Neuronal stem cell (in vitro differentiated cells): ENCODE measurements around the gene KIF21B.
A peak's percentile ranks its signal among the peaks of the same experiment; 100 is the strongest.

Source experiments
- DNase-seq: peaks from one replicate; pipeline ENCODE4 v3.0.0-alpha.2; 2013; ENCODE audit warnings: low spot score
- H2AFZ ChIP-seq: one replicate; pipeline ENCODE4 v1.6.1; 2013; ENCODE audit warnings: mild to moderate bottlenecking, low read length, inconsistent platforms
- H2AK5ac ChIP-seq: 2 replicates; pipeline ENCODE4 v1.6.1; 2013; ENCODE audit warnings: low read depth, mild to moderate bottlenecking, inconsistent platforms, low read length, moderate library complexity, mixed read lengths
- H2BK120ac ChIP-seq: 2 replicates; pipeline ENCODE4 v1.6.1; 2013; ENCODE audit warnings: low read depth, mild to moderate bottlenecking, inconsistent platforms, low read length, moderate library complexity, mixed read lengths
- H2BK12ac ChIP-seq: one replicate; pipeline ENCODE4 v1.6.1; 2013; ENCODE audit warnings: low read length, inconsistent platforms
- H2BK15ac ChIP-seq: 2 replicates; pipeline ENCODE4 v1.6.1; 2013; ENCODE audit warnings: mild to moderate bottlenecking, low read length, inconsistent platforms, mixed read lengths
- H2BK5ac ChIP-seq: one replicate; pipeline ENCODE4 v1.6.1; 2013; ENCODE audit warnings: inconsistent platforms, mild to moderate bottlenecking, low read length, moderate library complexity
- H3K14ac ChIP-seq: one replicate; pipeline ENCODE4 v1.6.1; 2013; ENCODE audit warnings: low read length, inconsistent platforms
- H3K18ac ChIP-seq: 2 replicates; pipeline ENCODE4 v1.6.1; 2013; ENCODE audit warnings: low read length, inconsistent platforms
- H3K23ac ChIP-seq: 2 replicates; pipeline ENCODE4 v1.6.1; 2013; ENCODE audit warnings: low read depth, mild to moderate bottlenecking, mixed read lengths, low read length, inconsistent platforms; ENCODE audit not compliant: poor library complexity
- H3K27ac ChIP-seq: replicated peaks from 3 replicates; pipeline ENCODE4 v1.5.1; 2013; ENCODE audit warnings: low read length, inconsistent platforms
- H3K27me3 ChIP-seq, 3 experiments: 2 replicates each; pipeline ENCODE4 v1.6.1; 2013; ENCODE audit warnings: low read length in 3 of 3, mild to moderate bottlenecking in 2 of 3, inconsistent platforms in 1 of 3, low read depth in 1 of 3, mixed read lengths in 1 of 3, moderate library complexity in 1 of 3; ENCODE audit not compliant: control insufficient read depth in 3 of 3, insufficient read depth in 3 of 3
- H3K36me3 ChIP-seq, 2 donors: replicated peaks in 1 of 2; 2 replicates each; pipeline ENCODE4 v1.6.1; 2013; ENCODE audit warnings: low read length in 2 of 2; ENCODE audit not compliant: control insufficient read depth in 2 of 2, insufficient read depth in 2 of 2
- H3K4ac ChIP-seq: 2 replicates; pipeline ENCODE4 v1.6.1; 2013; ENCODE audit warnings: inconsistent platforms, mild to moderate bottlenecking, low read length, moderate library complexity
- H3K4me1 ChIP-seq, 2 donors: 1 replicate in 1 of 2; 2 replicates in 1 of 2; pipeline ENCODE4 v1.6.1; 2013; ENCODE audit warnings: low read length in 2 of 2, low read depth in 1 of 2; ENCODE audit not compliant: control insufficient read depth in 2 of 2, insufficient read depth in 1 of 2
- H3K4me2 ChIP-seq: one replicate; pipeline ENCODE4 v1.6.1; 2013; ENCODE audit warnings: mild to moderate bottlenecking, low read length, inconsistent platforms; ENCODE audit not compliant: insufficient read depth, poor library complexity, severe bottlenecking
- H3K4me3 ChIP-seq, 2 donors: 2 replicates each; pipeline ENCODE4 v1.5.1; 2013; ENCODE audit warnings: low read length in 2 of 2, mild to moderate bottlenecking in 2 of 2, inconsistent platforms in 1 of 2, moderate library complexity in 1 of 2
- H3K79me1 ChIP-seq: one replicate; pipeline ENCODE4 v1.6.1; 2013; ENCODE audit warnings: low read depth, mild to moderate bottlenecking, inconsistent platforms, low read length, moderate library complexity
- H3K9ac ChIP-seq: one replicate; pipeline ENCODE4 v1.6.1; 2013; ENCODE audit warnings: mild to moderate bottlenecking, low read depth, low read length, inconsistent platforms; ENCODE audit not compliant: poor library complexity
- H3K9me3 ChIP-seq, 2 donors: replicated peaks in 1 of 2; 2 replicates each; pipeline versions ENCODE3 to v1.6.1; 2013; ENCODE audit warnings: low read length in 2 of 2, mild to moderate bottlenecking in 2 of 2, inconsistent platforms in 1 of 2, low read depth in 1 of 2, mixed read lengths in 1 of 2, moderate library complexity in 1 of 2; ENCODE audit not compliant: control insufficient read depth in 2 of 2, insufficient read depth in 1 of 2
- H4K8ac ChIP-seq: one replicate; pipeline ENCODE4 v1.6.1; 2013; ENCODE audit warnings: low read depth, mild to moderate bottlenecking, inconsistent platforms, low read length, moderate library complexity
- H4K91ac ChIP-seq: one replicate; pipeline ENCODE4 v1.6.1; 2013; ENCODE audit warnings: low read length, low read depth, mild to moderate bottlenecking, inconsistent platforms; ENCODE audit not compliant: poor library complexity
- WGBS, 2 donors: extraction: QIAGEN DNeasy Blood & Tissue Kit; methylation state at CpG; one replicate each; pipeline ENCODE4 v1.1.7; 2013; ENCODE audit warnings: missing lambda C conversion rate in 2 of 2, mixed read lengths in 1 of 2; ENCODE audit not compliant: insufficient read length in 2 of 2, insufficient replicate concordance in 1 of 2; ENCODE audit errors: extremely low coverage in 2 of 2; 5-methylcytosine and 5-hydroxymethylcytosine counted together

KIF21B gene

GRCh38 chr1:200983035-200983561, 40.4 kb downstream of the KIF21B start:
- no peak overlapping the region for H3K9ac ChIP-seq
- H3K18ac ChIP-seq, result peak overlapping the region; percentile 41
- no peak overlapping the region for H3K4ac ChIP-seq
- H2AFZ ChIP-seq, result no peak overlapping the region
- no peak for DNase-seq
- H2BK5ac ChIP-seq, result no peak overlapping the region
- WGBS, 2 donors, result no CpG with 5 or more reads among the region's 12 CpGs
- H3K27ac ChIP-seq, result no peak overlapping the region
- no peak overlapping the region for H3K23ac ChIP-seq
- peaks cover 16 to 80% of the 10 kb centered on the region in 2 donors for H3K36me3 ChIP-seq
- H2BK120ac ChIP-seq, result no peak overlapping the region
- no peak overlapping the region for H3K14ac ChIP-seq
- no peak overlapping the region for H4K91ac ChIP-seq
- H2AK5ac ChIP-seq, result no peak overlapping the region
- no peak overlapping the region for H2BK12ac ChIP-seq
- H3K4me3 ChIP-seq, result no peak overlapping the region
- peaks cover 0 to 18% of the 10 kb centered on the region in 2 donors for H3K9me3 ChIP-seq
- no peak overlapping the region for H2BK15ac ChIP-seq
- no peaks in the 10 kb centered on the region for H3K79me1 ChIP-seq
- H4K8ac ChIP-seq, result no peak overlapping the region
- H3K27me3 ChIP-seq, result no peaks in the 10 kb centered on the region
- H3K4me1 ChIP-seq, result peaks cover 0 to 3% of the 10 kb centered on the region in 2 donors
- H3K4me2 ChIP-seq, result no peak overlapping the region

- Histone ChIP-seq H4K8ac (no peak overlapping the region), H2BK5ac (peak overlapping the region; percentile 49), H3K4me1 (peaks cover 0 to 3% of the 10 kb centered on the region in 2 donors), H3K18ac (peak overlapping the region; percentile 11), H3K4ac (no peak overlapping the region), H3K4me2 (no peak overlapping the region), H3K14ac (peak overlapping the region; percentile 8), H3K4me3 (no peak overlapping the region), H2BK12ac (no peak overlapping the region), H3K9me3 (peaks cover 0 to 18% of the 10 kb centered on the region in 2 donors), H3K36me3 (peaks cover 14 to 75% of the 10 kb centered on the region in 2 donors), H3K9ac (no peak overlapping the region), H4K91ac (no peak overlapping the region), H2BK120ac (no peak overlapping the region), H2AK5ac (peak overlapping the region; percentile 25), H2BK15ac (no peak overlapping the region), H3K27me3 (no peaks in the 10 kb centered on the region), H3K79me1 (no peaks in the 10 kb centered on the region), H3K27ac (no peak overlapping the region), H2AFZ (no peak overlapping the region), H3K23ac (no peak overlapping the region)
- WGBS, 2 donors, result no CpG with 5 or more reads among the region's 19 CpGs
- no peak for DNase-seq
These were observed 41.2 kb downstream of the KIF21B start for GRCh38 chr1:200982071-200982945.

GRCh38 chr1:200981278-200981677, 42.2 kb downstream of the KIF21B start:
- WGBS, 2 donors, result no CpG with 5 or more reads among the region's 4 CpGs
- Histone ChIP-seq H3K14ac (peak overlapping the region; percentile 89), H3K9ac (no peak overlapping the region)

GRCh38 chr1:200980873-200981272, 42.6 kb downstream of the KIF21B start:
- Histone ChIP-seq H2BK120ac (no peak overlapping the region), H3K4me3 (no peak overlapping the region), H3K27ac (no peak overlapping the region), H3K18ac (no peak overlapping the region), H3K27me3 (no peaks in the 10 kb centered on the region), H3K9ac (no peak overlapping the region), H2BK15ac (no peak overlapping the region), H3K4ac (no peak overlapping the region), H2AFZ (no peak overlapping the region), H3K79me1 (no peaks in the 10 kb centered on the region), H3K23ac (no peak overlapping the region), H3K9me3 (peaks cover 0 to 18% of the 10 kb centered on the region in 2 donors), H3K14ac (no peak overlapping the region), H2BK5ac (peak overlapping the region; percentile 35), H3K4me1 (peaks cover 0 to 3% of the 10 kb centered on the region in 2 donors), H4K8ac (no peak overlapping the region), H4K91ac (no peak overlapping the region), H3K36me3 (peaks cover 12 to 73% of the 10 kb centered on the region in 2 donors), H3K4me2 (no peak overlapping the region), H2AK5ac (no peak overlapping the region), H2BK12ac (no peak overlapping the region)
- no CpG with 5 or more reads among the region's 10 CpGs for WGBS, 2 donors
- DNase-seq, result no peak

More at GRCh38 chr1:200981278-200981677, 42.2 kb downstream of the KIF21B start:
- Histone ChIP-seq H3K4me1 (peaks cover 0 to 3% of the 10 kb centered on the region in 2 donors), H2BK5ac (peak overlapping the region; percentile 35), H3K79me1 (no peaks in the 10 kb centered on the region), H3K4ac (no peak overlapping the region), H2AK5ac (no peak overlapping the region), H2BK15ac (no peak overlapping the region), H3K9me3 (peaks cover 0 to 18% of the 10 kb centered on the region in 2 donors), H2BK120ac (no peak overlapping the region), H3K4me2 (no peak overlapping the region), H4K91ac (no peak overlapping the region), H2BK12ac (no peak overlapping the region), H2AFZ (no peak overlapping the region), H4K8ac (no peak overlapping the region), H3K23ac (no peak overlapping the region), H3K36me3 (peaks cover 12 to 75% of the 10 kb centered on the region in 2 donors), H3K27me3 (no peaks in the 10 kb centered on the region), H3K18ac (no peak overlapping the region), H3K27ac (no peak overlapping the region), H3K4me3 (no peak overlapping the region)
- no peak for DNase-seq
